Gastrocnemius medialis (tissue), 4 donors: ENCODE measurements around the gene VAV2. TPM values are rescaled to one million over a fixed set of nuclear protein-coding genes. Genes with fewer than 3 reads are reported as not detected.

Experiments used
- ATAC-seq, 2 donors: fragments of 150-250 bp; one replicate each; pipeline ENCODE4 v1.9.1; 2016
- DNase-seq, 2 donors: peaks; one replicate each; pipeline ENCODE4 v3.0.0-alpha.2; 2019
- H3K27ac ChIP-seq, 4 donors: fragments of 200-600 bp; sonication (generic); 1 replicate in 1 of 4; 2 replicates in 3 of 4; pipeline ENCODE4 v1.5.1; 2016 to 2018; ENCODE audit warnings: mild to moderate bottlenecking in 2 of 4, moderate library complexity in 1 of 4
- H3K27me3 ChIP-seq, 3 donors: fragments of 200-600 bp; sonication (generic) in 2 of 3; 1 replicate in 1 of 3; 2 replicates in 2 of 3; pipeline versions ENCODE4 v1.5.1 to v1.6.0; 2016 to 2019; ENCODE audit warnings: mild to moderate bottlenecking in 1 of 3, moderate library complexity in 1 of 3
- H3K36me3 ChIP-seq, 2 donors: fragments of 200-600 bp; sonication (generic) in 1 of 2; one replicate each; pipeline ENCODE4 v1.5.1; 2017 to 2018
- H3K4me1 ChIP-seq, 2 donors: fragments of 200-600 bp; sonication (generic) in 1 of 2; one replicate each; pipeline ENCODE4 v1.5.1; 2016 to 2017; ENCODE audit warnings: mild to moderate bottlenecking in 2 of 2
- H3K4me3 ChIP-seq, 4 donors: fragments of 200-600 bp; sonication (generic) in 3 of 4; 1 replicate in 1 of 4; 2 replicates in 3 of 4; pipeline ENCODE4 v1.5.1; 2016 to 2019; ENCODE audit warnings: mild to moderate bottlenecking in 2 of 4
- H3K9me3 ChIP-seq, 3 donors: fragments of 200-600 bp; sonication (generic) in 2 of 3; 1 replicate in 1 of 3; 2 replicates in 2 of 3; pipeline ENCODE4 v1.5.1; 2016 to 2019
- CTCF ChIP-seq, 5 experiments: fragments of 450-650 bp in 3 of 5; fragments of 200-600 bp in 2 of 5; sonication (generic) in 2 of 5; IDR thresholded peaks in 4 of 5; conservative IDR thresholded peaks in 1 of 5; 1 replicate in 4 of 5; 2 replicates in 1 of 5; pipeline ENCODE4 v1.5.1; 2016 to 2019; ENCODE audit warnings: antibody characterized with exemption in 5 of 5, mild to moderate bottlenecking in 3 of 5, moderate library complexity in 3 of 5
- POLR2A ChIP-seq, 2 donors: fragments of 450-650 bp; IDR thresholded peaks; one replicate each; pipeline ENCODE4 v1.6.1; 2017; ENCODE audit warnings: antibody characterized with exemption in 2 of 2, mild to moderate bottlenecking in 2 of 2, moderate library complexity in 2 of 2
- in situ Hi-C, 4 donors: fragments of 200-750 bp; cut with MboI; loops; one replicate each; pipeline versions ENCODE4 v1.15.0 to v1.8.0; 2017; ENCODE audit warnings: low sequenced_read_pairs in 4 of 4
- intact Hi-C: fragments of 100-400 bp; cut with DNase I; formaldehyde crosslinking; loops from one replicate; pipeline ENCODE4 v1.15.1; 2023; ENCODE audit warnings: low total_unique reads
- total RNA-seq, 4 donors: library from RNA; depleted of rRNA; stranded (reverse); fragments of >200 nt; gene quantifications; one replicate each; pipeline versions ENCODE4 v1.1.0 to v1.2.3, GENCODE V29; 2016

Gene VAV2
- total RNA-seq, 4 donors from 2014 or later: 0.51 to 1.2 (median 0.97) TPM

GRCh38 chr9:133945314-133945975 is 46.7 kb downstream of the VAV2 start:
- no peak overlapping the region for H3K27ac ChIP-seq
- intact Hi-C loops (no loop called here), in situ Hi-C loops (no loop called here)
- TF ChIP-seq CTCF (IDR thresholded peaks at IDR 0.05 in 4 of 5, conservative IDR thresholded peaks at IDR 0.05 in 1 of 5) (no peak), POLR2A (IDR thresholded peaks at IDR 0.05) (no peak)
- H3K9me3 ChIP-seq: no peaks in the 10 kb centered on the region
- no peak overlapping the region for H3K4me3 ChIP-seq
- H3K36me3 ChIP-seq: no peaks in the 10 kb centered on the region
- DNase-seq: no peak
- H3K4me1 ChIP-seq: no peaks in the 10 kb centered on the region
- peaks cover 0 to 4% (median 3%) of the 10 kb centered on the region in 3 donors for H3K27me3 ChIP-seq
- no peak for ATAC-seq

GRCh38 chr9:133944746-133945135 is 47.4 kb downstream of the VAV2 start:
- intact Hi-C loops: no loop called here
- peak in 1 of 2 donors; percentile 33 for ATAC-seq
- no peak overlapping the region for H3K4me3 ChIP-seq

GRCh38 chr9:133943781-133944745 is 48.1 kb downstream of the VAV2 start:
- Histone ChIP-seq H3K27me3 (peaks cover 0 to 3% (median 0%) of the 10 kb centered on the region in 3 donors), H3K4me1 (no peaks in the 10 kb centered on the region), H3K4me3 (no peak overlapping the region), H3K9me3 (no peaks in the 10 kb centered on the region), H3K27ac (no peak overlapping the region), H3K36me3 (no peaks in the 10 kb centered on the region)
- no peak for TF ChIP-seq POLR2A (IDR thresholded peaks at IDR 0.05)
- no peak for TF ChIP-seq CTCF (IDR thresholded peaks at IDR 0.05 in 4 of 5, conservative IDR thresholded peaks at IDR 0.05 in 1 of 5)
- intact Hi-C loops: no loop called here
- DNase-seq (no peak), ATAC-seq (no peak)
- in situ Hi-C loops: no loop called here

More at GRCh38 chr9:133944746-133945135, 47.4 kb downstream of the VAV2 start:
- Histone ChIP-seq H3K27me3 (peaks cover 0 to 3% (median 0%) of the 10 kb centered on the region in 3 donors), H3K9me3 (no peaks in the 10 kb centered on the region), H3K27ac (no peak overlapping the region), H3K4me1 (no peaks in the 10 kb centered on the region), H3K36me3 (no peaks in the 10 kb centered on the region)
- no peak for TF ChIP-seq POLR2A (IDR thresholded peaks at IDR 0.05)
- no peak for TF ChIP-seq CTCF (IDR thresholded peaks at IDR 0.05 in 4 of 5, conservative IDR thresholded peaks at IDR 0.05 in 1 of 5)
- in situ Hi-C loops: no loop called here
- no peak for DNase-seq

GRCh38 chr9:133943036-133943780 is 48.9 kb downstream of the VAV2 start:
- intact Hi-C loops: no loop called here
- in situ Hi-C loops: no loop called here
- no peak overlapping the region for H3K27ac ChIP-seq
- no peaks in the 10 kb centered on the region for H3K27me3 ChIP-seq
- no peaks in the 10 kb centered on the region for H3K9me3 ChIP-seq
- H3K4me1 ChIP-seq: no peaks in the 10 kb centered on the region
- H3K4me3 ChIP-seq: no peak overlapping the region
- DNase-seq (no peak), ATAC-seq (no peak)
- H3K36me3 ChIP-seq: no peaks in the 10 kb centered on the region
- TF ChIP-seq CTCF (IDR thresholded peaks at IDR 0.05 in 4 of 5, conservative IDR thresholded peaks at IDR 0.05 in 1 of 5): no peak
- TF ChIP-seq POLR2A (IDR thresholded peaks at IDR 0.05): no peak
